ENCODE results near the gene FBXO2.

FBXO2 gene

GRCh38 chr1:11620405-11620804 lies 33.8 kb downstream of the FBXO2 start:
- TF ChIP-seq EZH2 (IDR thresholded peaks at IDR 0.05; ENCODE audit: borderline replicate concordance, low read depth, low read length, severe bottlenecking): no peak
- no peak for TF ChIP-seq CTCF (IDR thresholded peaks at IDR 0.05; ENCODE audit: borderline replicate concordance, extremely low read depth, low read length, poor library complexity, severe bottlenecking)
- H2AFZ ChIP-seq (ENCODE audit: low read depth, low read length): no peak overlapping the region
- H3K27ac ChIP-seq (ENCODE audit: low read length): no peak overlapping the region
- H3K79me2 ChIP-seq (ENCODE audit: insufficient read depth, low read length): no peaks in the 10 kb centered on the region
- no peaks in the 10 kb centered on the region for H3K4me1 ChIP-seq (ENCODE audit: insufficient read depth, low read length)
- H3K4me3 ChIP-seq (ENCODE audit: low read depth in 1 of 2, low read length in 2 of 2): no peak overlapping the region
- ATAC-seq (ENCODE audit: insufficient read depth, low read depth) (no peak), DNase-seq (no peak)
- H3K36me3 ChIP-seq (ENCODE audit: insufficient read depth, low read length): no peaks in the 10 kb centered on the region
- peaks cover 2% of the 10 kb centered on the region for H3K27me3 ChIP-seq (ENCODE audit: insufficient read depth, low read length, poor library complexity)
- H3K4me2 ChIP-seq (ENCODE audit: insufficient read depth, low read length): no peak overlapping the region
- no peak overlapping the region for H3K9ac ChIP-seq (ENCODE audit: low read depth, low read length)
- H3K9me3 ChIP-seq (ENCODE audit: insufficient read depth, low read length, severe bottlenecking): no peaks in the 10 kb centered on the region
- H4K20me1 ChIP-seq (ENCODE audit: insufficient read depth, low read length): peaks cover 6% of the 10 kb centered on the region; the same call in 1 of the 2 replicates

DNA sequence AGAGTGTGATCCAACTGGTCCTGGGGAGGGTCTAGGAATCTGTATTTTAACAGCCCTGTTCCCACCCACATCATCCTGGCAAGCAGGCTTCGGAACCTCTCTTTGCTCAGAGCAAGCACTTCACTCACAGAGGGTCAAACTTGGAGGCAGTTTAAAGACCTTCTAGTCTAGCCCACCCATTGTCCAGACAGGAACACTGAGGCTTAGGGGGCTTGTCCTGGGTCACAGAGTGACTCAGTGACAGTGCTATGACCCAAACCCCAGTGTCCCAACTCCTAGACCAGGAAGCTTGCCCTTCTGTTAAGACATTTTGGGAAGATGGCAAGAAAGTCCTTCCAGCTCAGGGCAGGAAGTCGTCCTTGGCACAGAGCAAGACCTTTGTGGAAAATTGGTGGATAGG lies 36.5 kb downstream of the FBXO2 start:
- no peak overlapping the region for H3K9ac ChIP-seq (ENCODE audit: low read depth, low read length)
- ATAC-seq (ENCODE audit: insufficient read depth, low read depth): no peak
- H3K4me3 ChIP-seq (ENCODE audit: low read depth in 1 of 2, low read length in 2 of 2): no peak overlapping the region
- H4K20me1 ChIP-seq (ENCODE audit: insufficient read depth, low read length): peaks cover 6% of the 10 kb centered on the region; the same call in 1 of the 2 replicates
- no peak for DNase-seq
- no peaks in the 10 kb centered on the region for H3K4me1 ChIP-seq (ENCODE audit: insufficient read depth, low read length)
- H3K27me3 ChIP-seq (ENCODE audit: insufficient read depth, low read length, poor library complexity): peaks cover 5% of the 10 kb centered on the region
- H3K79me2 ChIP-seq (ENCODE audit: insufficient read depth, low read length): no peaks in the 10 kb centered on the region
- no peak overlapping the region for H3K4me2 ChIP-seq (ENCODE audit: insufficient read depth, low read length)
- no peaks in the 10 kb centered on the region for H3K9me3 ChIP-seq (ENCODE audit: insufficient read depth, low read length, severe bottlenecking)
- H3K27ac ChIP-seq (ENCODE audit: low read length): no peak overlapping the region
- no peak overlapping the region for H2AFZ ChIP-seq (ENCODE audit: low read depth, low read length)
- H3K36me3 ChIP-seq (ENCODE audit: insufficient read depth, low read length): no peaks in the 10 kb centered on the region
- TF ChIP-seq EZH2 (IDR thresholded peaks at IDR 0.05; ENCODE audit: borderline replicate concordance, low read depth, low read length, severe bottlenecking): no peak
- no peak for TF ChIP-seq CTCF (IDR thresholded peaks at IDR 0.05; ENCODE audit: borderline replicate concordance, extremely low read depth, low read length, poor library complexity, severe bottlenecking)

DNA sequence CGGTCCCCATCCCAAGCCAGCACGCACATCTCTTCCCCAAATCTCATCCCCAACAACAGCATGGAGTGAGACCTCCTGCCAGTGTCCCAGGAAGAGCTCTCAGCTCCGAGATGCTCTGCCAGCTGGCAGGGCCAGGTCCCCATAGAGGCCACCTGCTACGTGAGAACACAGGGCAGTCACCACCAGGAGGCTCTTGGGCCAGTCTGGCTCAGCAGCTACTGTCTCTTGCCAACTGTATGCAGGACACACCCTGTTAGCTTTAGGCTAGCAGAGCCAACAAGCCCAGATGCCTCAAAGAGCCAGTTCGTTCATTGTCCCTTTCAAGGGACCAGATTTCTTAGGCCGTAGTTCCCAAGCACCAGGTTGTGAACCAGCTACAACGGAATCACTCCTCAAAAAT lies 36.9 kb downstream of the FBXO2 start:
- ATAC-seq (ENCODE audit: insufficient read depth, low read depth): no peak
- Histone ChIP-seq H3K79me2 (ENCODE audit: insufficient read depth, low read length) (no peaks in the 10 kb centered on the region), H3K36me3 (ENCODE audit: insufficient read depth, low read length) (no peaks in the 10 kb centered on the region), H4K20me1 (ENCODE audit: insufficient read depth, low read length) (peaks cover 6% of the 10 kb centered on the region; the same call in 1 of the 2 replicates), H3K9me3 (ENCODE audit: insufficient read depth, low read length, severe bottlenecking) (no peaks in the 10 kb centered on the region), H3K4me3 (ENCODE audit: low read depth in 1 of 2, low read length in 2 of 2) (no peak overlapping the region), H2AFZ (ENCODE audit: low read depth, low read length) (no peak overlapping the region), H3K9ac (ENCODE audit: low read depth, low read length) (no peak overlapping the region), H3K27me3 (ENCODE audit: insufficient read depth, low read length, poor library complexity) (peaks cover 5% of the 10 kb centered on the region), H3K4me2 (ENCODE audit: insufficient read depth, low read length) (no peak overlapping the region), H3K4me1 (ENCODE audit: insufficient read depth, low read length) (no peaks in the 10 kb centered on the region), H3K27ac (ENCODE audit: low read length) (no peak overlapping the region)
- DNase-seq: no peak
- no peak for TF ChIP-seq CTCF (IDR thresholded peaks at IDR 0.05; ENCODE audit: borderline replicate concordance, extremely low read depth, low read length, poor library complexity, severe bottlenecking)
- TF ChIP-seq EZH2 (IDR thresholded peaks at IDR 0.05; ENCODE audit: borderline replicate concordance, low read depth, low read length, severe bottlenecking): no peak

DNA sequence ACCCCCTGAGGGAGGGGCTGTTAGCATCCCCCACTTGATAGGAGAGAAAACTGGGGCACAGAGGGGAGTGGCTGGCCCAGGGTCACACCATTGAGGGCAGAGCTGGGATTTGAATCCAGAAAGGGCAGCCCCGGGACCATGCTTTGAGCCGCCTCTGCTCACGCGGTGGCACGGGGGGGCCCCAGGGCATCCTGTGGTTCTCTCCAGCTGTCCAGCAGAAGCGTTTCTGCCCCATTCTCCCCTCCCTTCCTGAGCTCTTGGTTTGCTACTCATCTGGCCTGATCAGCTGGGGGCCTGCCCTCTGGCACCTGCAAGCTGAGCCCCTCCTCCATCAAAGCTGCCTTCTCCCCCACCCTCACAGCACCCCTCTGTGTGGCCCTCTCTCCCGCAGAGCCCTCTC lies 37.5 kb downstream of the FBXO2 start:
- no peaks in the 10 kb centered on the region for H3K36me3 ChIP-seq (ENCODE audit: insufficient read depth, low read length)
- no peak for ATAC-seq (ENCODE audit: insufficient read depth, low read depth)
- H3K9me3 ChIP-seq (ENCODE audit: insufficient read depth, low read length, severe bottlenecking): no peaks in the 10 kb centered on the region
- peaks cover 5% of the 10 kb centered on the region for H3K27me3 ChIP-seq (ENCODE audit: insufficient read depth, low read length, poor library complexity)
- no peak for DNase-seq
- no peaks in the 10 kb centered on the region for H3K4me1 ChIP-seq (ENCODE audit: insufficient read depth, low read length)
- no peaks in the 10 kb centered on the region for H3K79me2 ChIP-seq (ENCODE audit: insufficient read depth, low read length)
- no peak overlapping the region for H3K27ac ChIP-seq (ENCODE audit: low read length)
- no peak overlapping the region for H3K4me3 ChIP-seq (ENCODE audit: low read depth in 1 of 2, low read length in 2 of 2)
- H4K20me1 ChIP-seq (ENCODE audit: insufficient read depth, low read length): peaks cover 6% of the 10 kb centered on the region; the same call in 1 of the 2 replicates
- H2AFZ ChIP-seq (ENCODE audit: low read depth, low read length): no peak overlapping the region
- TF ChIP-seq CTCF (IDR thresholded peaks at IDR 0.05; ENCODE audit: borderline replicate concordance, extremely low read depth, low read length, poor library complexity, severe bottlenecking) (no peak), EZH2 (IDR thresholded peaks at IDR 0.05; ENCODE audit: borderline replicate concordance, low read depth, low read length, severe bottlenecking) (no peak)
- H3K9ac ChIP-seq (ENCODE audit: low read depth, low read length): no peak overlapping the region
- no peak overlapping the region for H3K4me2 ChIP-seq (ENCODE audit: insufficient read depth, low read length)
